GM23248 (cell line): ENCODE measurements around the gene BHMT2.

Source experiments
- EZH2 ChIP-seq: fragments of 200-600 bp; sonication (generic); IDR thresholded peaks from 2 replicates; pipeline ENCODE4 v1.6.1; 2018; ENCODE audit warnings: antibody characterized with exemption, mild to moderate bottlenecking; ENCODE audit not compliant: insufficient read depth, poor library complexity, severe bottlenecking
- EZH2phosphoT487 ChIP-seq: fragments of 200-600 bp; sonication (generic); IDR thresholded peaks from 2 replicates; pipeline ENCODE4 v1.6.1; 2018; ENCODE audit warnings: antibody characterized with exemption, moderate library complexity, mild to moderate bottlenecking, low read depth; ENCODE audit not compliant: insufficient read depth

DNA sequence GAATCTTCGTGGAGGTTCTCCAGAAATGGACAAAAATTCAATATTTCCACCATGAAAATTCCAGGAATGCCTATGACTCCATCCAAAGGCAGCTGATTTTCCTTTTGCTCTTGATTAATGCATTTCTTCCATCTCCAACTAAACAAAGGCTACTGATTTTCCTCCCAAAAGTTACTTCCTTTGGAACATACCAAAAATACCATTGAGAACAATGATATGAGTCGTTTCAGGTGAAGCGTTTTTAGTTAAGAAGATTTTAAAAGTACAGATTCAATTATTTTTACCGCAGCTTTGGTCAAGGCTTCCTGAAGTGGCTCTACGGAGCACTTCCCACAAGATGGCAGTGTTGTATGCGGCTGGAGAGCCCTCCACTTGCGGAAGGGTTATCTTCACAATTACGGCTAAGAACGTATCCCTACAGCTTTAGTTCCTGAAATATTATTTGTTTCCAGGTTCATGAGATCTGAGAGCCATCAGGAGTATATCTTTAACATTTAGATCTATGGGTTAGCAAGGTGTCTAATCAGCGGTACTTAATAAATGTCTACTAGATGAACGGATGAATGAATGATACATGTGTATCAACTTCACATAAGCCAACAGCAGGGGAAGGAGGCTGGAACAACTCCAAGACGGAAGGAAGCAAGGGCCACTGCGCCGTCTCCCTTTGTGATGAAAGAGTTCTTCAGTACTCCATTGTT lies 48.6 kb upstream of the BHMT2 start:
- no peak for TF ChIP-seq EZH2
- TF ChIP-seq EZH2phosphoT487: no peak
